Activated naive CD4-positive, alpha-beta T cell treated with Interleukin-2 at 50 U/mL for 16 hours (primary cell): ENCODE measurements around the gene TAT.
"Not testable (repeated sequence)": the region's sequence is repeated elsewhere in the genome, so short reads cannot be mapped to it uniquely, and the experiment has no call there.

Source experiments
- DNase-seq: peaks from one replicate; pipeline ENCODE4 v3.0.0-alpha.2; 2020

The TAT gene

GRCh38 chr16:71576971-71577370 lies at the start of gene TAT:
Gene TAT (minus strand): TSS chr16:71577092. CDS start chr16:71576415, 677 bp downstream.
- no peak for DNase-seq

- peak; percentile 25 for DNase-seq
Measured at GRCh38 chr16:71626018-71626857, 49.3 kb upstream of the TAT start, which contains the start of gene MARVELD3. Gene MARVELD3 (plus strand): TSS chr16:71626184. CDS start chr16:71626230, 46 bp downstream.

GRCh38 chr16:71625113-71625850 lies 48.4 kb upstream of the TAT start:
- no peak for DNase-seq

- DNase-seq = no peak
Measured at GRCh38 chr16:71623597-71623996, 46.7 kb upstream of the TAT start.

GRCh38 chr16:71622088-71622487 lies 45.2 kb upstream of the TAT start:
- DNase-seq = no peak

- DNase-seq = no peak
Measured at GRCh38 chr16:71618429-71618828, 41.5 kb upstream of the TAT start.

- DNase-seq = not testable (repeated sequence)
Measured at GRCh38 chr16:71614956-71615355, 38.1 kb upstream of the TAT start.

- peak; percentile 79 for DNase-seq
Measured at GRCh38 chr16:71610936-71611871, 34.3 kb upstream of the TAT start.

GRCh38 chr16:71610447-71610846 lies 33.6 kb upstream of the TAT start:
- DNase-seq = no peak

- no peak for DNase-seq
Measured at GRCh38 chr16:71609066-71609465, 32.2 kb upstream of the TAT start.

- no peak for DNase-seq
Measured at GRCh38 chr16:71600822-71601221, 23.9 kb upstream of the TAT start.

GRCh38 chr16:71598426-71598825 lies 21.5 kb upstream of the TAT start:
- DNase-seq = not testable (repeated sequence)

GRCh38 chr16:71595340-71595826 lies 18.5 kb upstream of the TAT start:
- DNase-seq = not testable (repeated sequence)

- DNase-seq = no peak
Measured at GRCh38 chr16:71594000-71594646, 17.2 kb upstream of the TAT start.

- DNase-seq = no peak
Measured at GRCh38 chr16:71593048-71593999, 16.4 kb upstream of the TAT start.

- DNase-seq = no peak
Measured at GRCh38 chr16:71591917-71592316, 15.0 kb upstream of the TAT start.

- DNase-seq = no peak
Measured at GRCh38 chr16:71590584-71590983, 13.7 kb upstream of the TAT start.

- DNase-seq = not testable (repeated sequence)
Measured at GRCh38 chr16:71590071-71590470, 13.2 kb upstream of the TAT start.

- not testable (repeated sequence) for DNase-seq
Measured at GRCh38 chr16:71589334-71589733, 12.4 kb upstream of the TAT start.

GRCh38 chr16:71585318-71585703 lies 8.4 kb upstream of the TAT start:
- DNase-seq = no peak
